K562 (cell line): Measurements from ENCODE around the gene BBC3. TPM values are rescaled to one million over a fixed set of nuclear protein-coding genes. Genes with fewer than 3 reads are reported as not detected.

ENCODE experiments used
- ATAC-seq: fragments of 200-7000 bp; cut with Tn5 transposase; 3 replicates; pipeline ENCODE4 v1.9.1; 2020; ENCODE audit warnings: moderate library complexity
- BruUV-seq: library from RNA; stranded (reverse); fragments of 400-500 nt; replicated peaks from 2 replicates; lab custom pipeline; 2021; lab: Mats Ljungman, UMichigan
- CTCF ChIA-PET: fragments of 300-600 bp; formaldehyde crosslinking; extraction: SDS; loops from one replicate; lab custom pipeline; 2021; ENCODE audit warnings: low intra/inter-chr PET ratio; lab: Yijun Ruan, JAX
- POLR2A ChIA-PET: fragments of 300-600, 350-650 bp; sonication (Branson Sonifier 250); formaldehyde crosslinking; extraction: SDS; loops from one replicate; lab custom pipeline; 2021; ENCODE audit warnings: antibody characterized with exemption, inconsistent platforms; lab: Yijun Ruan, JAX
- DNase-seq, 4 experiments: peaks; one replicate each; pipeline versions ENCODE4 v3.0.0 to v3.0.0-alpha.2; 2011 to 2018; ENCODE audit warnings: low spot score in 3 of 4, mixed read lengths in 3 of 4; ENCODE audit errors: extremely low read depth in 1 of 4
- FAIRE-seq: peaks from 2 replicates; lab custom pipeline; 2011; peaks lifted over from hg19 to GRCh38; lab: Jason Lieb, UNC
- H2AFZ ChIP-seq: 2 replicates; pipeline ENCODE4 v1.6.0; 2011; ENCODE audit warnings: low read depth, low read length, control low read depth, inconsistent platforms
- H3K27ac ChIP-seq: fragments of 200-600 bp; 3 replicates; pipeline ENCODE4 v1.8.0; 2011; ENCODE audit warnings: low read depth, mild to moderate bottlenecking, control low read depth, inconsistent platforms, low read length, moderate library complexity, mixed read lengths; ENCODE audit errors: extremely low read depth
- H3K27me3 ChIP-seq, 2 experiments: fragments of 300-600 bp in 1 of 2; 2 replicates in 1 of 2; 3 replicates in 1 of 2; pipeline versions ENCODE4 v1.6.0 to v1.8.0; 2011; ENCODE audit warnings: inconsistent platforms in 2 of 2, low read length in 2 of 2, mild to moderate bottlenecking in 1 of 2, mixed read lengths in 1 of 2, moderate library complexity in 1 of 2; ENCODE audit not compliant: control insufficient read depth in 2 of 2, insufficient read depth in 2 of 2
- H3K36me3 ChIP-seq: fragments of 300-600 bp; 3 replicates; pipeline ENCODE4 v1.8.0; 2011; ENCODE audit warnings: mild to moderate bottlenecking, low read length, inconsistent platforms; ENCODE audit not compliant: control insufficient read depth, insufficient read depth
- H3K4me1 ChIP-seq, 2 experiments: fragments of 200-600 bp in 1 of 2; replicated peaks in 1 of 2; 2 replicates in 1 of 2; 3 replicates in 1 of 2; pipeline versions ENCODE4 v1.5.1 to v1.8.0; 2011; ENCODE audit warnings: inconsistent platforms in 2 of 2, low read length in 2 of 2, mild to moderate bottlenecking in 1 of 2, mixed read lengths in 1 of 2, moderate library complexity in 1 of 2; ENCODE audit not compliant: control insufficient read depth in 2 of 2, insufficient read depth in 2 of 2
- H3K4me2 ChIP-seq: 2 replicates; pipeline ENCODE4 v1.6.1; 2011; ENCODE audit warnings: low read length, control low read depth, inconsistent platforms, mixed read lengths; ENCODE audit not compliant: insufficient read depth
- H3K4me3 ChIP-seq: fragments of 200-600 bp; sonication (generic), shearing (Covaris generic); 2 replicates; pipeline ENCODE4 v1.5.1; 2016; ENCODE audit warnings: control low read depth, inconsistent platforms
- H3K79me2 ChIP-seq: fragments of 200-600 bp; 3 replicates; pipeline ENCODE4 v1.8.0; 2011; ENCODE audit warnings: low read length, inconsistent platforms; ENCODE audit not compliant: control insufficient read depth, insufficient read depth
- H3K9ac ChIP-seq, 2 experiments: 2 replicates each; pipeline versions ENCODE4 v1.6.0 to v1.6.1; 2011; ENCODE audit warnings: low read depth in 2 of 2, low read length in 2 of 2, control low read depth in 1 of 2, inconsistent platforms in 1 of 2, mild to moderate bottlenecking in 1 of 2, mixed read lengths in 1 of 2; ENCODE audit not compliant: insufficient read depth in 1 of 2
- H3K9me1 ChIP-seq: one replicate; pipeline ENCODE4 v1.6.0; 2011; ENCODE audit warnings: inconsistent platforms, mild to moderate bottlenecking, low read length, moderate library complexity; ENCODE audit not compliant: control insufficient read depth, insufficient read depth
- H3K9me3 ChIP-seq: replicated peaks from 2 replicates; pipeline ENCODE4 v1.5.1; 2011; ENCODE audit warnings: low read depth, low read length, inconsistent platforms; ENCODE audit not compliant: control insufficient read depth, insufficient read depth
- H4K20me1 ChIP-seq: replicated peaks from 2 replicates; pipeline ENCODE4 v1.6.1; 2011; ENCODE audit warnings: low read length, inconsistent platforms, mixed read lengths; ENCODE audit not compliant: control insufficient read depth, insufficient read depth
- ARHGAP35 ChIP-seq: fragments of 450-650 bp; IDR thresholded peaks from 2 replicates; pipeline ENCODE4 v1.6.1; 2018; ENCODE audit not compliant: partially characterized antibody
- CBFA2T3 ChIP-seq: fragments of 450-650 bp; IDR thresholded peaks from 2 replicates; pipeline ENCODE4 v1.6.1; 2017
- CBX3 ChIP-seq, 2 experiments: IDR thresholded peaks; 1 replicate in 1 of 2; 2 replicates in 1 of 2; pipeline ENCODE4 v1.6.1; 2012; ENCODE audit warnings: inconsistent platforms in 2 of 2, low read length in 2 of 2, borderline replicate concordance in 1 of 2, control low read depth in 1 of 2
- DPF2 ChIP-seq: fragments of 450-650 bp; IDR thresholded peaks from 2 replicates; pipeline ENCODE4 v1.6.1; 2016
- FUS ChIP-seq: fragments of 200-400 bp; formaldehyde crosslinking; optimal IDR thresholded peaks from 2 replicates; pipeline ENCODE3; 2017; ENCODE audit warnings: low read depth, low read length
- HIVEP1 ChIP-seq: fragments of 250-450 bp; sonication (Bioruptor Pico); IDR thresholded peaks from 2 replicates; pipeline ENCODE4 v1.4.0; 2020; ENCODE audit warnings: mild to moderate bottlenecking
- HNRNPUL1 ChIP-seq: fragments of 200-400 bp; formaldehyde crosslinking; IDR thresholded peaks from 2 replicates; pipeline ENCODE4 v1.6.1; 2017; ENCODE audit warnings: low read length
- HOXB6 ChIP-seq: fragments of 250-450 bp; sonication (Bioruptor Pico); IDR thresholded peaks from 2 replicates; pipeline ENCODE4 v1.5.1; 2022; ENCODE audit warnings: mild to moderate bottlenecking, borderline replicate concordance
- MBD2 ChIP-seq: sonication (generic); IDR thresholded peaks from 2 replicates; pipeline ENCODE4 v1.6.1; 2016; ENCODE audit warnings: low read depth, borderline replicate concordance
- POLR2A ChIP-seq: fragments of 450-650 bp; conservative IDR thresholded peaks from 2 replicates; pipeline ENCODE4 v1.6.1; 2016
- SMARCA5 ChIP-seq: fragments of 450-650 bp; IDR thresholded peaks from 2 replicates; pipeline ENCODE4 v1.6.1; 2016
- TSHZ1 ChIP-seq: fragments of 250-450 bp; sonication (Bioruptor Pico); IDR thresholded peaks from 2 replicates; pipeline ENCODE4 v1.4.0; 2020; ENCODE audit warnings: mild to moderate bottlenecking, moderate library complexity
- ZNF316 ChIP-seq: fragments of 450-650 bp; IDR thresholded peaks from 2 replicates; pipeline ENCODE4 v1.6.1; 2016
- ZNF408 ChIP-seq: fragments of 250-450 bp; sonication (Bioruptor Pico); IDR thresholded peaks from 2 replicates; pipeline ENCODE4 v1.4.0; 2020; ENCODE audit warnings: low read depth, mild to moderate bottlenecking, moderate library complexity
- ZNF764 ChIP-seq: fragments of 250-450 bp; sonication (Bioruptor Pico); IDR thresholded peaks from 2 replicates; pipeline ENCODE4 v1.4.0; 2020; ENCODE audit warnings: low read depth, mild to moderate bottlenecking, moderate library complexity
- WGBS: fragments of 100-300 bp; shearing (Covaris generic); methylation state at CpG from one replicate; pipeline ENCODE4 v1.1.6; 2016; ENCODE audit warnings: low coverage, mixed read lengths; ENCODE audit not compliant: insufficient coverage; ENCODE audit errors: missing lambda C conversion rate; 5-methylcytosine and 5-hydroxymethylcytosine counted together
- in situ Hi-C: fragments of 300-500 bp; cut with MboI; formaldehyde crosslinking; loops from 4 replicates; pipeline ENCODE4 v1.15.0; 2018; ENCODE audit warnings: inconsistent platforms, mixed read lengths
- intact Hi-C: fragments of 100-400 bp; cut with micrococcal nuclease; formaldehyde crosslinking; loops from 2 replicates; pipeline ENCODE4 v1.14.2; 2022
- polyA plus RNA-seq, 8 experiments: library from polyadenylated mRNA; depleted of rRNA in 4 of 8; stranded (reverse) in 5 of 8; unstranded in 3 of 8; fragments of >200 nt; fragmentation: Nextera tagmentation in 2 of 8; fragmentation: Illumina TruSeq in 1 of 8; extraction: Ambion mirVana in 2 of 8; extraction: Trizol in 1 of 8; gene quantifications; 2 replicates each; pipeline versions ENCODE4 v1.2.1 to v1.2.3, GENCODE V29; 2011 to 2014; ENCODE audit warnings: inconsistent platforms in 1 of 8, missing spikeins in 1 of 8
- total RNA-seq, 7 experiments: library from RNA; depleted of rRNA in 6 of 7; stranded (reverse); fragments of >200 nt in 6 of 7; fragmentation: Illumina TruSeq in 2 of 7; extraction: Trizol in 2 of 7; gene quantifications; 2 replicates each; pipeline versions ENCODE4 v1.2.1 to v1.2.3, GENCODE V29; 2011 to 2021; ENCODE audit warnings: low replicate concordance in 1 of 7
- TF ChIP-seq, protein P1 (sequence below): fragments of 250-450 bp; sonication (Bioruptor Pico); IDR thresholded peaks from 2 replicates; pipeline ENCODE4 v1.8.0; 2022; ENCODE audit warnings: moderate library complexity, mild to moderate bottlenecking, inconsistent platforms

Gene BBC3
- total and polyA plus RNA-seq, 9 of the 15 experiments (the other 6 are each of a cell fraction or from before 2014, with no cell fraction given): 0.15 to 30.7 (median 4.8) TPM

DNA sequence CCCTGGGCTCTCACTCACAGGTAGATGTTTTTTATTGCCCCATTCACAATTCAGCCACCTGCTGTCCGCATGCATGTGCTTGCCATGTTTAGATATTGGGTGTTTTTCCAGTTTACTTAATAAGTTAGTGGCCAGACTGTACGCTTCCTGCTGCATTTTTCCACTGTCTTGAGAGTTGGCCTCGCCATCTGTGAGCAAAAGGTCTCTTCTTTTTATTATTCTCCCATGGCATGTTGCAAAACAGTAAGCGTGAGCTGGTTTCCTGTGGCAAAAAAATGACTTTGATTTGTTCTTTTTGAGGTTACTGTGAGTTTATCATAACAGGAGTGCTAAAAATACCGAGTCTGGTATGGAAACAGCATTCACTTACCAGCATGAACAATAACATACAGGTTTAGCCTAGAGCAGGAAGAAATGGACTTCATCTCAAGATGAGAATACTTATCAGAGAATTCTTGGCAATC is 54.3 kb downstream of the BBC3 start:
- Histone ChIP-seq H3K36me3 (peaks cover 82% of the 10 kb centered on the region), H3K9me3 (no peaks in the 10 kb centered on the region), H3K79me2 (peaks cover 13% of the 10 kb centered on the region), H3K9ac (no peak overlapping the region), H3K9me1 (no peaks in the 10 kb centered on the region), H3K4me3 (no peak overlapping the region), H3K27ac (no peak overlapping the region), H3K27me3 (no peaks in the 10 kb centered on the region), H2AFZ (no peak overlapping the region), H4K20me1 (no peaks in the 10 kb centered on the region; the same call in 1 of the 2 replicates), H3K4me2 (no peak overlapping the region), H3K4me1 (peaks cover 0 to 3% of the 10 kb centered on the region in 2 experiments; a peak in 2 of 5 replicates)
- intact Hi-C loops (no loop called here), in situ Hi-C loops (no loop called here)
- FAIRE-seq: no peak
- ChIA-PET POLR2A (interaction anchor here (0.6 to 3.8 kb wide), 5 partner anchors 10 to 78 kb away, joined by 3 to 16 read pairs (median 3); no protein-coding TSS in a partner anchor), CTCF (no interaction called here)
- no TSS peak for BruUV-seq
- DNase-seq: no peak
- 86% methylated on average over 5 of the region's 5 CpGs for WGBS
- no peak for ATAC-seq
- TF ChIP-seq SMARCA5 (no peak), HOXB6 (CRISPR knock-in tag) (no peak), ARHGAP35 (no peak), ZNF408 (CRISPR knock-in tag) (no peak), HNRNPUL1 (no peak), FUS (no peak), POLR2A (no peak), ZNF316 (no peak), ZNF764 (CRISPR knock-in tag) (no peak), TSHZ1 (CRISPR knock-in tag) (no peak), MBD2 (no peak), CBX3 (IDR thresholded peaks at IDR 0.05; ENCODE audit: borderline replicate concordance in 1 of 2, low read length in 2 of 2) (no peak), HIVEP1 (no peak), CBFA2T3 (no peak), DPF2 (no peak)
- TF ChIP-seq, protein P1, sequence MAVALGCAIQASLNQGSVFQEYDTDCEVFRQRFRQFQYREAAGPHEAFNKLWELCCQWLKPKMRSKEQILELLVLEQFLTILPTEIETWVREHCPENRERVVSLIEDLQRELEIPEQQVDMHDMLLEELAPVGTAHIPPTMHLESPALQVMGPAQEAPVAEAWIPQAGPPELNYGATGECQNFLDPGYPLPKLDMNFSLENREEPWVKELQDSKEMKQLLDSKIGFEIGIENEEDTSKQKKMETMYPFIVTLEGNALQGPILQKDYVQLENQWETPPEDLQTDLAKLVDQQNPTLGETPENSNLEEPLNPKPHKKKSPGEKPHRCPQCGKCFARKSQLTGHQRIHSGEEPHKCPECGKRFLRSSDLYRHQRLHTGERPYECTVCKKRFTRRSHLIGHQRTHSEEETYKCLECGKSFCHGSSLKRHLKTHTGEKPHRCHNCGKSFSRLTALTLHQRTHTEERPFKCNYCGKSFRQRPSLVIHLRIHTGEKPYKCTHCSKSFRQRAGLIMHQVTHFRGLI (CRISPR knock-in tag): no peak
